Body of pancreas (tissue), 4 donors: ENCODE measurements around the gene MGAT3. TPM values are rescaled to one million over a fixed set of nuclear protein-coding genes. Genes with fewer than 3 reads are reported as not detected.

Source experiments
- ATAC-seq: fragments of 150-250 bp; one replicate; pipeline ENCODE4 v1.9.1; 2016
- DNase-seq, 4 donors: peaks; one replicate each; pipeline ENCODE4 v3.0.0-alpha.2; 2019
- H3K27ac ChIP-seq, 4 donors: fragments of 200-600 bp; sonication (generic); 1 replicate in 3 of 4; 2 replicates in 1 of 4; pipeline versions ENCODE4 v1.5.1 to v1.6.1; 2016 to 2019; ENCODE audit warnings: mild to moderate bottlenecking in 1 of 4, mixed read lengths in 1 of 4, moderate library complexity in 1 of 4
- H3K27me3 ChIP-seq, 2 donors: fragments of 200-600 bp; sonication (generic); one replicate each; pipeline ENCODE4 v1.6.0; 2016; ENCODE audit warnings: mild to moderate bottlenecking in 1 of 2
- H3K36me3 ChIP-seq, 2 donors: fragments of 200-600 bp; sonication (generic); replicated peaks in 1 of 2; 2 replicates each; pipeline ENCODE4 v1.5.1; 2016; ENCODE audit warnings: low read depth in 2 of 2; ENCODE audit not compliant: insufficient read depth in 1 of 2
- H3K4me1 ChIP-seq: fragments of 200-600 bp; sonication (generic); one replicate; pipeline ENCODE4 v1.6.0; 2016
- H3K4me3 ChIP-seq, 2 donors: fragments of 200-600 bp; sonication (generic); 1 replicate in 1 of 2; 2 replicates in 1 of 2; pipeline ENCODE4 v1.5.1; 2016 to 2019
- H3K9me3 ChIP-seq, 3 donors: fragments of 200-600 bp; sonication (generic); 1 replicate in 2 of 3; 2 replicates in 1 of 3; pipeline ENCODE4 v1.5.1; 2016
- CTCF ChIP-seq, 7 experiments: fragments of 450-650 bp in 4 of 7; fragments of 200-600 bp in 3 of 7; sonication (generic) in 3 of 7; IDR thresholded peaks; one replicate each; pipeline ENCODE4 v1.5.1; 2016 to 2019; ENCODE audit warnings: antibody characterized with exemption in 7 of 7
- POLR2A ChIP-seq, 3 donors: fragments of 450-650 bp; IDR thresholded peaks; one replicate each; pipeline ENCODE4 v1.6.1; 2016; ENCODE audit warnings: antibody characterized with exemption in 3 of 3, mild to moderate bottlenecking in 2 of 3
- WGBS, 2 donors: methylation state at CpG; one replicate each; pipeline ENCODE4 v1.1.5; 2017; 5-methylcytosine and 5-hydroxymethylcytosine counted together
- intact Hi-C: fragments of 100-400 bp; cut with DNase I; formaldehyde crosslinking; loops from one replicate; pipeline ENCODE4 v1.15.1; 2023
- total RNA-seq, 2 donors: library from RNA; depleted of rRNA; stranded (reverse); fragments of >200 nt; gene quantifications; one replicate each; pipeline ENCODE4 v1.1.0, GENCODE V29; 2016

Gene MGAT3, protein sequence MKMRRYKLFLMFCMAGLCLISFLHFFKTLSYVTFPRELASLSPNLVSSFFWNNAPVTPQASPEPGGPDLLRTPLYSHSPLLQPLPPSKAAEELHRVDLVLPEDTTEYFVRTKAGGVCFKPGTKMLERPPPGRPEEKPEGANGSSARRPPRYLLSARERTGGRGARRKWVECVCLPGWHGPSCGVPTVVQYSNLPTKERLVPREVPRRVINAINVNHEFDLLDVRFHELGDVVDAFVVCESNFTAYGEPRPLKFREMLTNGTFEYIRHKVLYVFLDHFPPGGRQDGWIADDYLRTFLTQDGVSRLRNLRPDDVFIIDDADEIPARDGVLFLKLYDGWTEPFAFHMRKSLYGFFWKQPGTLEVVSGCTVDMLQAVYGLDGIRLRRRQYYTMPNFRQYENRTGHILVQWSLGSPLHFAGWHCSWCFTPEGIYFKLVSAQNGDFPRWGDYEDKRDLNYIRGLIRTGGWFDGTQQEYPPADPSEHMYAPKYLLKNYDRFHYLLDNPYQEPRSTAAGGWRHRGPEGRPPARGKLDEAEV
- 1 to 10 TPM in 1 of 2 donors, under 1 TPM in 1; 0.99 to 2.9 TPM for total RNA-seq

DNA sequence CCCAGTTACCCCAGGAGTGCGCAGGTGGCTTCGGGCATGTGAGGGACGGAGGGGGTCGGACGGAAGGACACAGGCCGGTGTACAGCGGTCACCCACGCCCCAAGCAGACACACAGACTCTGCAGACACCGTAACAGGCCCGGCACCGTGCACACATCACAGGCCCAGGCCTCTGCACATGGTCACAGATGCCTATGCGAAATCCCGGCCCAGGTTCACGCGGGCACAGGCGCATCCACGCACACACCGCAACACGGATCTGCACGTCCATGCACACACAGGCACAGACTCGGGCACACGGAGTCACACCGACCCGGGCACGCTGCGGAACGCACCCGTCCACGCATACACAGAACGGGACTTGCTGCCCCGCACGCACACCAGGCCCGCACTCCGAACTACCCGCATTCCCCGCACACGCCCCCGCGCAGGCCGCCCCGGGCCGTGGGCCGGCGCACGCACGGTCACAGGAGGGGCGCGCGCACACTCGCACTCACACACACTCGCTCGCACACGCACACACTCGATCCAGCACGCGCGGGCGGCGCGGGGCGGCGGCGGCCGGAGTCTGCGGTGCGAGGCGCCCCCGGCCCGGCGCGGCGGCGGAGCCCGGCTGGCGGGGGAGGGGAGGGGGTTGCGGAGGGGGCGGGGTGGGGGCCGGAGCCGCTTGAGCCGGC is at the start of gene MGAT3:
Gene MGAT3, plus strand, starts transcription at position 491 of the 676 bp plus-strand sequence. CDS start 30,336 bp downstream, outside the sequence.
- intact Hi-C loops = no loop called here
- Histone ChIP-seq H3K27ac (no peak within 1 kb of the TSS), H3K4me3 (no peak within 1 kb of the TSS), H3K27me3 (peaks cover 0 to 12% of the 10 kb centered on the region in 2 donors), H3K4me1 (peaks cover 7% of the 10 kb centered on the region), H3K9me3 (no peaks in the 10 kb centered on the region), H3K36me3 (no peaks in the 10 kb centered on the region)
- peak; percentile 19 for ATAC-seq
- TF ChIP-seq POLR2A (IDR thresholded peaks at IDR 0.05) = no peak
- no peak for TF ChIP-seq CTCF (IDR thresholded peaks at IDR 0.05)
- WGBS, 2 donors = 58 to 75% methylated on average over 7 to 35 of the region's 80 CpGs
- DNase-seq = no peak

DNA sequence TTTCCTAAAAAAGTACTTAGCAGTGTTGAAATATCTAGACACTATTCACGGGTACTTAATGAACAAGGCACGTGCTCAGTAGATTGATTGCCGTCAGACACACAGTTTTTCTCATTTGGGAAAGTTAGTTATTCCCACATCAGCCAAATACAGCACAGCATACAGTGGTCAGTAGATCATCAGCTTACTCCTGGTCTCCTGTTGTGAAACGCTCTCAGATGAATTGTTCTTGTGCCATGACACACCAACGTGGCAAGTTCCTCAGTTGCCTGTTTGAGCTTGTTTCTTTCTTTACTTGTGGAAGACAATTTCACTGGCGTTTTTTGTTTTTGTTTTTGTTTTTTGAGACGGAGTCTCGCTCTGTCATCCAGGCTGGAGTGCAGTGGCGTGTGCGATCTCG is 48.6 kb upstream of the MGAT3 start:
- ATAC-seq (no peak), DNase-seq (no peak)
- no peaks in the 10 kb centered on the region for H3K36me3 ChIP-seq
- H3K4me1 ChIP-seq = no peaks in the 10 kb centered on the region
- TF ChIP-seq CTCF (IDR thresholded peaks at IDR 0.05) (no peak), POLR2A (IDR thresholded peaks at IDR 0.05) (no peak)
- H3K27me3 ChIP-seq = no peaks in the 10 kb centered on the region
- H3K4me3 ChIP-seq = no peak overlapping the region
- no peaks in the 10 kb centered on the region for H3K9me3 ChIP-seq
- intact Hi-C loops = no loop called here
- H3K27ac ChIP-seq = no peak overlapping the region
- 78 to 83% methylated on average over 11 of the region's 11 CpGs for WGBS, 2 donors

- WGBS, 2 donors = 84 to 100% methylated on average over 1 of the region's 1 CpG
Measured at GRCh38 chr22:39408807-39409206, 48.0 kb upstream of the MGAT3 start.

GRCh38 chr22:39409516-39410029 is 47.2 kb upstream of the MGAT3 start:
- intact Hi-C loops = no loop called here
- DNase-seq (no peak), ATAC-seq (no peak)
- Histone ChIP-seq H3K4me3 (no peak overlapping the region), H3K9me3 (no peaks in the 10 kb centered on the region), H3K27ac (no peak overlapping the region), H3K36me3 (no peaks in the 10 kb centered on the region), H3K4me1 (no peaks in the 10 kb centered on the region), H3K27me3 (no peaks in the 10 kb centered on the region)
- WGBS, 2 donors = 92 to 97% methylated on average over 11 of the region's 11 CpGs
- TF ChIP-seq CTCF (IDR thresholded peaks at IDR 0.05) = no peak
- no peak for TF ChIP-seq POLR2A (IDR thresholded peaks at IDR 0.05)

More at GRCh38 chr22:39408807-39409206, 48.0 kb upstream of the MGAT3 start:
- ATAC-seq (no peak), DNase-seq (no peak)
- Histone ChIP-seq H3K27ac (no peak overlapping the region), H3K9me3 (no peaks in the 10 kb centered on the region), H3K27me3 (no peaks in the 10 kb centered on the region), H3K4me3 (no peak overlapping the region), H3K36me3 (no peaks in the 10 kb centered on the region), H3K4me1 (no peaks in the 10 kb centered on the region)
- intact Hi-C loops = no loop called here
- TF ChIP-seq CTCF (IDR thresholded peaks at IDR 0.05) = no peak
- no peak for TF ChIP-seq POLR2A (IDR thresholded peaks at IDR 0.05)
